ENCODE measurements around the gene PRKAA2.

GRCh38 chr1:56745231-56745630 is 100.1 kb downstream of the PRKAA2 start:
- TF ChIP-seq CTCF (IDR thresholded peaks at IDR 0.05) (no peak), POLR2A (IDR thresholded peaks at IDR 0.05) (no peak)

Measured in testis (tissue), 2 donors.